ENCODE results near the gene CPN1. TPM values are rescaled to one million over a fixed set of nuclear protein-coding genes. Genes with fewer than 3 reads are reported as not detected.

The CPN1 gene
- total and polyA plus RNA-seq, 9 of the 15 experiments (the other 6 are each of a cell fraction or from before 2014, with no cell fraction given) = 0.15 to 0.17 TPM; not detected in 7

DNA sequence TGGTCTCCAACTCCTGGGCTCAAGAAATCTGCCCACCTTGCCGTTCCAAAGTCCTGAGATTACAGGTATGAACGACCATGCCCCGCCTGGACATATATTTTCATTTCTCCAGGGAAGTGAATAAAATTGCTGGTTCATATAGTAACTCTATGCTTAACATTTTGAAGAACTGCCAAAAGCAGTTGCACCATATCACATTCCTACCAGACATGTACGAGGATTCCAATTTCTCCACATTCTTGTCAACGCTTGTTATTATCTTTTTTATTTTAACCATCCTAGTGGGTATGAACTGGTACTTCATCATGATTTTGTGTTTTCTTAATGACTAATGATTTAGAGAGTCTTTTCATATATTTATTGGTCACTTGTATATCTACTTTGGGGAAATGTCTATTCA, 21.9 kb upstream of the CPN1 start:
- Histone ChIP-seq H3K27ac (ENCODE audit: extremely low read depth, low read depth, low read length) (no peak overlapping the region), H3K4me3 (no peak overlapping the region), H3K9me1 (ENCODE audit: control insufficient read depth, insufficient read depth, low read length) (no peaks in the 10 kb centered on the region), H3K4me2 (ENCODE audit: insufficient read depth, low read length) (no peak overlapping the region), H3K79me2 (ENCODE audit: control insufficient read depth, insufficient read depth, low read length) (no peaks in the 10 kb centered on the region), H2AFZ (ENCODE audit: low read depth, low read length) (no peak overlapping the region), H3K9me3 (replicated peaks; ENCODE audit: control insufficient read depth, insufficient read depth, low read depth, low read length) (no peaks in the 10 kb centered on the region), H3K36me3 (ENCODE audit: control insufficient read depth, insufficient read depth, low read length) (no peaks in the 10 kb centered on the region), H3K4me1 (replicated peaks in 1 of 2; ENCODE audit: control insufficient read depth in 2 of 2, insufficient read depth in 2 of 2, low read length in 2 of 2) (no peaks in the 10 kb centered on the region), H3K9ac (ENCODE audit: insufficient read depth in 1 of 2, low read depth in 2 of 2, low read length in 2 of 2) (no peak overlapping the region), H3K27me3 (ENCODE audit: control insufficient read depth in 2 of 2, insufficient read depth in 2 of 2, low read length in 2 of 2) (peaks cover 0 to 18% of the 10 kb centered on the region in 2 experiments; a peak in 4 of 5 replicates), H4K20me1 (replicated peaks; ENCODE audit: control insufficient read depth, insufficient read depth, low read length) (no peaks in the 10 kb centered on the region)
- in situ Hi-C loops (cut with MboI) = no loop called here
- no TSS peak for BruUV-seq (replicated peaks)
- ChIA-PET CTCF (ENCODE audit: low intra/inter-chr PET ratio) (no interaction called here), POLR2A (no interaction called here)
- ATAC-seq (no peak), FAIRE-seq (no peak), DNase-seq (ENCODE audit: extremely low read depth in 1 of 4, low spot score in 3 of 4) (no peak)
- 12% methylated on average over 4 of the region's 5 CpGs for WGBS (ENCODE audit: insufficient coverage, low coverage, missing lambda C conversion rate)
- intact Hi-C loops (cut with micrococcal nuclease) = no loop called here
- TF ChIP-seq ARHGAP35 (IDR thresholded peaks at IDR 0.05; ENCODE audit: partially characterized antibody) (no peak), GABPA (tag; conservative IDR thresholded peaks at IDR 0.05; ENCODE audit: low read depth) (no peak), CBFA2T2 (conservative IDR thresholded peaks at IDR 0.05) (no peak), SMC3 (conservative IDR thresholded peaks at IDR 0.05; ENCODE audit: insufficient read depth, low read depth, low read length) (no peak), CCAR2 (IDR thresholded peaks at IDR 0.05; ENCODE audit: low read depth, low read length) (no peak), PHF20 (IDR thresholded peaks at IDR 0.05; ENCODE audit: partially characterized antibody) (no peak), SP2 (IDR thresholded peaks at IDR 0.05; ENCODE audit: extremely low read depth, low read depth, low read length, poor library complexity, severe bottlenecking) (no peak), XRCC5 (IDR thresholded peaks at IDR 0.05; ENCODE audit: low read depth, low read length) (no peak), HDAC6 (IDR thresholded peaks at IDR 0.05; ENCODE audit: low read depth, low read length) (no peak), ZNF12 (CRISPR knock-in tag; IDR thresholded peaks at IDR 0.05) (no peak), ZNF699 (CRISPR knock-in tag; IDR thresholded peaks at IDR 0.05; ENCODE audit: insufficient replicate concordance) (no peak), KDM5B (IDR thresholded peaks at IDR 0.05; ENCODE audit: insufficient replicate concordance, low read depth, low read length) (no peak), RAD51 (IDR thresholded peaks at IDR 0.05; ENCODE audit: borderline replicate concordance, low read depth) (no peak)
- TF ChIP-seq, protein P1, sequence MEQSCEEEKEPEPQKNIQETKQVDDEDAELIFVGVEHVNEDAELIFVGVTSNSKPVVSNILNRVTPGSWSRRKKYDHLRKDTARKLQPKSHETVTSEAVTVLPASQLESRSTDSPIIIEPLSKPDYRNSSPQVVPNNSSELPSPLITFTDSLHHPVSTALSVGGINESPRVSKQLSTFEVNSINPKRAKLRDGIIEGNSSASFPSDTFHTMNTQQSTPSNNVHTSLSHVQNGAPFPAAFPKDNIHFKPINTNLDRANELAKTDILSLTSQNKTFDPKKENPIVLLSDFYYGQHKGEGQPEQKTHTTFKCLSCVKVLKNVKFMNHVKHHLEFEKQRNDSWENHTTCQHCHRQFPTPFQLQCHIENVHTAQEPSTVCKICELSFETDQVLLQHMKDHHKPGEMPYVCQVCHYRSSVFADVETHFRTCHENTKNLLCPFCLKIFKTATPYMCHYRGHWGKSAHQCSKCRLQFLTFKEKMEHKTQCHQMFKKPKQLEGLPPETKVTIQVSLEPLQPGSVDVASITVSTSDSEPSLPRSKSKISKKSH (CRISPR knock-in tag; IDR thresholded peaks at IDR 0.05) = no peak
- TF ChIP-seq, protein P2, sequence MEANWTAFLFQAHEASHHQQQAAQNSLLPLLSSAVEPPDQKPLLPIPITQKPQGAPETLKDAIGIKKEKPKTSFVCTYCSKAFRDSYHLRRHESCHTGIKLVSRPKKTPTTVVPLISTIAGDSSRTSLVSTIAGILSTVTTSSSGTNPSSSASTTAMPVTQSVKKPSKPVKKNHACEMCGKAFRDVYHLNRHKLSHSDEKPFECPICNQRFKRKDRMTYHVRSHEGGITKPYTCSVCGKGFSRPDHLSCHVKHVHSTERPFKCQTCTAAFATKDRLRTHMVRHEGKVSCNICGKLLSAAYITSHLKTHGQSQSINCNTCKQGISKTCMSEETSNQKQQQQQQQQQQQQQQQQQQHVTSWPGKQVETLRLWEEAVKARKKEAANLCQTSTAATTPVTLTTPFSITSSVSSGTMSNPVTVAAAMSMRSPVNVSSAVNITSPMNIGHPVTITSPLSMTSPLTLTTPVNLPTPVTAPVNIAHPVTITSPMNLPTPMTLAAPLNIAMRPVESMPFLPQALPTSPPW (CRISPR knock-in tag; IDR thresholded peaks at IDR 0.05) = no peak
- TF ChIP-seq, protein P3, sequence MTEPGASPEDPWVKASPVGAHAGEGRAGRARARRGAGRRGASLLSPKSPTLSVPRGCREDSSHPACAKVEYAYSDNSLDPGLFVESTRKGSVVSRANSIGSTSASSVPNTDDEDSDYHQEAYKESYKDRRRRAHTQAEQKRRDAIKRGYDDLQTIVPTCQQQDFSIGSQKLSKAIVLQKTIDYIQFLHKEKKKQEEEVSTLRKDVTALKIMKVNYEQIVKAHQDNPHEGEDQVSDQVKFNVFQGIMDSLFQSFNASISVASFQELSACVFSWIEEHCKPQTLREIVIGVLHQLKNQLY (CRISPR knock-in tag; conservative IDR thresholded peaks at IDR 0.05) = no peak
- TF ChIP-seq, protein P4, sequence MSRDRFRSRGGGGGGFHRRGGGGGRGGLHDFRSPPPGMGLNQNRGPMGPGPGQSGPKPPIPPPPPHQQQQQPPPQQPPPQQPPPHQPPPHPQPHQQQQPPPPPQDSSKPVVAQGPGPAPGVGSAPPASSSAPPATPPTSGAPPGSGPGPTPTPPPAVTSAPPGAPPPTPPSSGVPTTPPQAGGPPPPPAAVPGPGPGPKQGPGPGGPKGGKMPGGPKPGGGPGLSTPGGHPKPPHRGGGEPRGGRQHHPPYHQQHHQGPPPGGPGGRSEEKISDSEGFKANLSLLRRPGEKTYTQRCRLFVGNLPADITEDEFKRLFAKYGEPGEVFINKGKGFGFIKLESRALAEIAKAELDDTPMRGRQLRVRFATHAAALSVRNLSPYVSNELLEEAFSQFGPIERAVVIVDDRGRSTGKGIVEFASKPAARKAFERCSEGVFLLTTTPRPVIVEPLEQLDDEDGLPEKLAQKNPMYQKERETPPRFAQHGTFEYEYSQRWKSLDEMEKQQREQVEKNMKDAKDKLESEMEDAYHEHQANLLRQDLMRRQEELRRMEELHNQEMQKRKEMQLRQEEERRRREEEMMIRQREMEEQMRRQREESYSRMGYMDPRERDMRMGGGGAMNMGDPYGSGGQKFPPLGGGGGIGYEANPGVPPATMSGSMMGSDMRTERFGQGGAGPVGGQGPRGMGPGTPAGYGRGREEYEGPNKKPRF (IDR thresholded peaks at IDR 0.05; ENCODE audit: low read depth, low read length) = no peak

Measured in K562 (cell line).